Lower leg skin (tissue), 3 donors: ENCODE results near the gene NDUFAF8.

Experiments used
- CTCF ChIP-seq, 3 donors: fragments of 450-650 bp; IDR thresholded peaks; one replicate each; pipeline ENCODE4 v1.5.1; 2016; ENCODE audit warnings: antibody characterized with exemption in 3 of 3, mild to moderate bottlenecking in 3 of 3, moderate library complexity in 2 of 3
- POLR2A ChIP-seq, 2 donors: fragments of 450-650 bp; IDR thresholded peaks; one replicate each; pipeline ENCODE4 v1.6.1; 2016 to 2017; ENCODE audit warnings: antibody characterized with exemption in 2 of 2, mild to moderate bottlenecking in 1 of 2, moderate library complexity in 1 of 2

GRCh38 chr17:81237591-81238489 is 1.3 kb upstream of the NDUFAF8 start:
- TF ChIP-seq CTCF (IDR thresholded peaks at IDR 0.05) (no peak), POLR2A (IDR thresholded peaks at IDR 0.05) (no peak)
